ENCODE data around the gene SGTA. TPM values are rescaled to one million over a fixed set of nuclear protein-coding genes. Genes with fewer than 3 reads are reported as not detected.

Gene SGTA
- total and polyA plus RNA-seq, 2 donors = 29.4 to 55.4 TPM

DNA sequence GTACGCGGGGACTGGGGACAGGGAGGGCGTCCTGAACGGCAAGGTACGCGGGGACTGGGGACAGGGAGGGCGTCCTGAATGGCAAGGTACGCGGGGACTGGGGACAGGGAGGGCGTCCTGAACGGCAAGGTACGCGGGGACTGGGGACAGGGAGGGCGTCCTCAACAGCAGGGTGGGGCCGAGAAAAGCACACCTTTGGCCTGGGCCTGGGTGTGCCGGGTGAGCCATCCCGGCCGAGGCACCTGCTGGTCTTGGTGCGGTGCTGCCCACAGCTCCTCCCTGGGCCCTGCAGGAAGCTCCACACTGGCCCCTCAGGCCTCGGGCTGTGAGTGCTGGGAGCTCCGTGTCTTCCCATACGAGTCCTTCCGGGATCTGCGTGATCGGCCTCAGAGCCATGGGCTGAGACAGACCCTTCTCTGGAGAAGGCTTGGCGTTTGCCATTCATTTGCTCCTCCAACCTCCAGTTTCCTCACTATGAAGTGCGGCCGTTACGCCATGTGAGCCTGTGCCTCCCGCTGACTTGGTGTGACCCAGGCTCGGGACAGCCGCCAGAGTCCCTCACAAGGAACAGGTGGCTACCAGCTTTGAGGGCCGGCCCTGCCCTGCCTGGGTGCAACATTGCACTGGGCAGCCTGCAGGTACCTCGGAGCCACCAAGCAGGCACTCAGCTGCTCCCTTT lies 28.8 kb upstream of the SGTA start:
- Histone ChIP-seq H3K36me3 (ENCODE audit: control insufficient read depth in 2 of 2, insufficient read depth in 2 of 2, low read length in 1 of 2) (peaks cover 72 to 83% of the 10 kb centered on the region in 2 donors), H3K4me3 (ENCODE audit: low read length in 2 of 2) (no peak overlapping the region), H3K4me1 (ENCODE audit: control insufficient read depth in 2 of 2, insufficient read depth in 2 of 2, low read length in 2 of 2) (no peaks in the 10 kb centered on the region), H3K27ac (ENCODE audit: low read depth in 1 of 2, low read length in 1 of 2) (no peak overlapping the region), H3K27me3 (ENCODE audit: control insufficient read depth in 2 of 2, insufficient read depth in 1 of 2, low read length in 1 of 2) (no peaks in the 10 kb centered on the region), H3K9me3 (ENCODE audit: control insufficient read depth in 2 of 2, insufficient read depth in 1 of 2, low read length in 1 of 2) (peaks cover 0 to 5% of the 10 kb centered on the region in 2 donors)
- no peak for DNase-seq (ENCODE audit: low read depth in 6 of 9, low spot score in 9 of 9)
- WGBS = 93% methylated on average over 34 of the region's 34 CpGs

DNA sequence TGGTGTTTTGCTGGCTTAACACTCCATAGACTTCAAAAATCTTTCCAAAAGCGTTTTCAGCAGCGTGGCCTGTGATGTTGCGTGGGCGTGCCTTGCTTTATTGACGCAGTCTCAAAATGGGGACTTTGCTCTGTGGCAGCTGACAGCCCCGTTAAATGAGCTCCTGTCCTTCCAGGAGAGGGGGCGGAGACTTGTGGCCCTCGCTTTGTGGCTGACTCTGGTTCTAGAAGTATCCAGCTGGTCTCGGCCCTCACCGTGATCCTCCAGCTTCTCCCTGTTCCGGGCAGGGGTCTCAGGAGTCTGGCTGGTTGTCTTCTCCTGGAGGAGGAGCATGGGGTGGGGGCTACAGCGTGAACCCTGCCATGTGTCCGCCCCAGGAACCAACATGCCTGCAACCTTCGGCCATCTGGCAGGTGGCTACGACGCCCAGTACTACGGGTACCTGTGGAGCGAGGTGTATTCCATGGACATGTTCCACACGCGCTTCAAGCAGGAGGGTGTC lies 28.2 kb upstream of the SGTA start:
- Histone ChIP-seq H3K27me3 (ENCODE audit: control insufficient read depth in 2 of 2, insufficient read depth in 1 of 2, low read length in 1 of 2) (no peaks in the 10 kb centered on the region), H3K36me3 (ENCODE audit: control insufficient read depth in 2 of 2, insufficient read depth in 2 of 2, low read length in 1 of 2) (peaks cover 78 to 89% of the 10 kb centered on the region in 2 donors), H3K27ac (ENCODE audit: low read depth in 1 of 2, low read length in 1 of 2) (no peak overlapping the region), H3K9me3 (ENCODE audit: control insufficient read depth in 2 of 2, insufficient read depth in 1 of 2, low read length in 1 of 2) (peaks cover 0 to 5% of the 10 kb centered on the region in 2 donors), H3K4me3 (ENCODE audit: low read length in 2 of 2) (no peak overlapping the region), H3K4me1 (ENCODE audit: control insufficient read depth in 2 of 2, insufficient read depth in 2 of 2, low read length in 2 of 2) (no peaks in the 10 kb centered on the region)
- WGBS = 98% methylated on average over 20 of the region's 20 CpGs
- DNase-seq (ENCODE audit: low read depth in 6 of 9, low spot score in 9 of 9) = no peak

DNA sequence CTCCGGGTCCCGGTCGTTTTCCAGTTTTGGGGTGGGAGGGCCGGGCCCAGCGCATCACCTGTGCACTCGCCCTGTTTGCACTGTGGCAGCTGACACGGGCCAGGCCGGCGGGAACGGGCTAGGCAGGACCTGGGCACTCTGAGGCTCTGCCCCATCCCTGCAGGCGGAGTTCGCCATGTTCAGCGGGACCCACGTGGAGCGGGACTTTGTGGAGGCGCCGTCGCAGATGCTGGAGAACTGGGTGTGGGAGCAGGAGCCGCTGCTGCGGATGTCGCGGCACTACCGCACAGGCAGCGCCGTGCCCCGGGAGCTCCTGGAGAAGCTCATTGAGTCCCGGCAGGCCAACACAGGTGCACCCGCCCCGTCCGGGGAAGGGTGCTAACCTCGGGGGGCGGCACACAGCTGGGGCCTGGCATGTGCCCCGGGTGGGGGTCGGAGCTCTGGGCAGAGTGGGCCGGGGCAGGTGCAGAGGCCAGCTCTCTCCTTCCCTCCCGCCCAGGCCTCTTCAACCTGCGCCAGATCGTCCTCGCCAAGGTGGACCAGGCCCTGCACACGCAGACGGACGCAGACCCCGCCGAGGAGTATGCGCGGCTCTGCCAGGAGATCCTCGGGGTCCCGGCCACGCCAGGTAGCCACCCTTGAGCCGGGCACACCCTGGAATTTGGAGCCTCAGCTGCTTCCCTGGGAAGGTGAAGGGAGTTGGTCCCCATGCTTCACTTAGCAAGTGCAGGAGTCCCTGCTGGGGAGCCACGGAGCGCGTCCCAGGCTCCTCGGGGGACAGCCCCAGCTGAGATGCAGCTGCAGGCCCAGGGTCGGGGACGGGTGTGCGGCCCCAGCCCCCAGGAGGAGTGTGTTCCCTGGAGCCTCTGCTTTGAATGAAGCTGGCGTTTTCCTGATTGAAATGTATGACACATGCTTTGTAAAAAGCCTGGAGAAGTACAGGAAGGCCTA lies 27.3 kb upstream of the SGTA start:
- no peaks in the 10 kb centered on the region for H3K4me1 ChIP-seq (ENCODE audit: control insufficient read depth in 2 of 2, insufficient read depth in 2 of 2, low read length in 2 of 2)
- DNase-seq (ENCODE audit: low read depth in 6 of 9, low spot score in 9 of 9) = no peak
- peaks cover 0 to 5% of the 10 kb centered on the region in 2 donors for H3K9me3 ChIP-seq (ENCODE audit: control insufficient read depth in 2 of 2, insufficient read depth in 1 of 2, low read length in 1 of 2)
- H3K4me3 ChIP-seq (ENCODE audit: low read length in 2 of 2) = no peak overlapping the region
- no peak overlapping the region for H3K27ac ChIP-seq (ENCODE audit: low read depth in 1 of 2, low read length in 1 of 2)
- H3K27me3 ChIP-seq (ENCODE audit: control insufficient read depth in 2 of 2, insufficient read depth in 1 of 2, low read length in 1 of 2) = no peaks in the 10 kb centered on the region
- H3K36me3 ChIP-seq (ENCODE audit: control insufficient read depth in 2 of 2, insufficient read depth in 2 of 2, low read length in 1 of 2) = peaks cover 83 to 97% of the 10 kb centered on the region in 2 donors
- WGBS = 98% methylated on average over 58 of the region's 58 CpGs

DNA sequence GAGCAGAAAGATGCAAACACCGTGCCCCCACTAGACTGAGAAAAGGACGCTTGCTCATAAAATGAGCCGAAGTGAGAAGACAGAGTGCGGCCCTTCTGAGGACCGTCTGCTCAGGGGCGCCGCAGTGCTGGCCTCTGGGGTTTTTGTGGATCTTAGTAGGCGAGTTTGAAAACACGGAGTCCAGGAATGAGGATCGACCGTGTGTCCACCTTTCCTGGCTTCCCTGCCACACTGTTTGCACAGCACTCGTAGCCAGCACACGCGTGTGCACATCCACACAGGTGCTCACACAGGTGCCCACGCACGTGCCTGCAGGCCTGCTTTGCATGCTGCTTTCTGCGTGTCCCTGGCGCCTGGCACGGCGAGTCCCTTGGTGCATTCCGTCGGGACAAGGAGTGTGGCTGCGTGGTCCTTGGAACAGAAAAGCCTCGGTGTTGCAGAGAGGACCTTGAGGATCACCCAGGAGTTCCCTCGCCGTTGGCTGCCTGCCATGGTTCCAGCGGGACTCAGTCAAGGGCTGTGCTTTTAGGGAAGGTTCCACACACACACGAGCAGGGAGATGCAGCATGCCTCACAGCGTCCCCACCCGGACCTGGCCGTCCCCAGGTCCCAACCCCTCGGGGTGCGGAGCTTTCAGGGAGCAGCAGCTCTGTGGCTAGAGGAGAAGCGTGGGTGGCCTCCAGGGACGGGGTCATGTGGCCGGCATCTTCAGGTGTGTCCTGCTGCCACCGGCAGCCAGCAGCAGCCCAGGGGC lies 26.5 kb upstream of the SGTA start:
- no peak for DNase-seq (ENCODE audit: low read depth in 6 of 9, low spot score in 9 of 9)
- no peaks in the 10 kb centered on the region for H3K4me1 ChIP-seq (ENCODE audit: control insufficient read depth in 2 of 2, insufficient read depth in 2 of 2, low read length in 2 of 2)
- H3K27ac ChIP-seq (ENCODE audit: low read depth in 1 of 2, low read length in 1 of 2) = no peak overlapping the region
- H3K4me3 ChIP-seq (ENCODE audit: low read length in 2 of 2) = no peak overlapping the region
- 97% methylated on average over 37 of the region's 37 CpGs for WGBS
- H3K27me3 ChIP-seq (ENCODE audit: control insufficient read depth in 2 of 2, insufficient read depth in 1 of 2, low read length in 1 of 2) = no peaks in the 10 kb centered on the region
- H3K9me3 ChIP-seq (ENCODE audit: control insufficient read depth in 2 of 2, insufficient read depth in 1 of 2, low read length in 1 of 2) = peaks cover 0 to 5% of the 10 kb centered on the region in 2 donors
- peaks cover 84 to 98% of the 10 kb centered on the region in 2 donors for H3K36me3 ChIP-seq (ENCODE audit: control insufficient read depth in 2 of 2, insufficient read depth in 2 of 2, low read length in 1 of 2)

DNA sequence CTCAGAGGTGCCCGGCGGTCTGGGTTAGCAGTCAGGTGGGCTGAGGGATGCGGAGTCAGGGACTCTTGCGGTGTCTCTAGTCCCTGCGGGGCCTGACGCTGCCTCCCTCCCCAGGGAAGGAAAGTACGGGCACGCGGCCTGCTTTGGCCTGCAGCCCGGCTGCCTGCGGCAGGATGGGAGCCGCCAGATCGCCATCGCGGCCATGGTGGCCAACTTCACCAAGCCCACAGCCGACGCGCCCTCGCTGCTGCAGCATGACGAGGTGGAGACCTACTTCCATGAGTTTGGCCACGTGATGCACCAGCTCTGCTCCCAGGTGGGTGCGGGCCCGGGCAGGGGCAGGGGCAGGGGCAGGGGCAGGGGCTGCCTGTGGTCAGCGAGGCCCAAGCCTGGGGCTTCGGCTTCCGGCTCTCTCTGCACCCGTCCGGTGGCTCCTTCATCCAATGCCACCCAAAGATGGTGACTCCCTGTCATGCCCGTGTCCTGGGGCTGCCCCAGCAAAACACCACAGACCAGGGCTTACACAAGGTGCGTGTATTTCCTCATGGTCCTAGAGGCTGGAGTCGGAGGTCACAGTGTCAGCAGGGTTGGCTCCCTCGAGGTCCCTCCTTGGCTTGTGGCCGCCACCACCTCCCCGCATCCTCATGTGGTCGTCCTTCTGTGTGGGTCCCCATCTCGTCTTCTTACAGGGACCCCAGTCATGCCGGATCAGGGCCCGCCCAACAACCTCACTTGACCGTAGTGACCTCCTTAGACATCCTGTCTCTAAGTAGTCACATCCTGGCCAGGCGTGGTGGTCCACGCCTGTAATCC lies 25.3 kb upstream of the SGTA start:
- Histone ChIP-seq H3K9me3 (ENCODE audit: control insufficient read depth in 2 of 2, insufficient read depth in 1 of 2, low read length in 1 of 2) (peaks cover 0 to 5% of the 10 kb centered on the region in 2 donors), H3K4me1 (ENCODE audit: control insufficient read depth in 2 of 2, insufficient read depth in 2 of 2, low read length in 2 of 2) (no peaks in the 10 kb centered on the region), H3K4me3 (ENCODE audit: low read length in 2 of 2) (no peak overlapping the region), H3K27ac (ENCODE audit: low read depth in 1 of 2, low read length in 1 of 2) (no peak overlapping the region), H3K36me3 (ENCODE audit: control insufficient read depth in 2 of 2, insufficient read depth in 2 of 2, low read length in 1 of 2) (peaks cover 86 to 98% of the 10 kb centered on the region in 2 donors), H3K27me3 (ENCODE audit: control insufficient read depth in 2 of 2, insufficient read depth in 1 of 2, low read length in 1 of 2) (no peaks in the 10 kb centered on the region)
- DNase-seq (ENCODE audit: low read depth in 6 of 9, low spot score in 9 of 9) = no peak
- WGBS = 99% methylated on average over 41 of the region's 41 CpGs

DNA sequence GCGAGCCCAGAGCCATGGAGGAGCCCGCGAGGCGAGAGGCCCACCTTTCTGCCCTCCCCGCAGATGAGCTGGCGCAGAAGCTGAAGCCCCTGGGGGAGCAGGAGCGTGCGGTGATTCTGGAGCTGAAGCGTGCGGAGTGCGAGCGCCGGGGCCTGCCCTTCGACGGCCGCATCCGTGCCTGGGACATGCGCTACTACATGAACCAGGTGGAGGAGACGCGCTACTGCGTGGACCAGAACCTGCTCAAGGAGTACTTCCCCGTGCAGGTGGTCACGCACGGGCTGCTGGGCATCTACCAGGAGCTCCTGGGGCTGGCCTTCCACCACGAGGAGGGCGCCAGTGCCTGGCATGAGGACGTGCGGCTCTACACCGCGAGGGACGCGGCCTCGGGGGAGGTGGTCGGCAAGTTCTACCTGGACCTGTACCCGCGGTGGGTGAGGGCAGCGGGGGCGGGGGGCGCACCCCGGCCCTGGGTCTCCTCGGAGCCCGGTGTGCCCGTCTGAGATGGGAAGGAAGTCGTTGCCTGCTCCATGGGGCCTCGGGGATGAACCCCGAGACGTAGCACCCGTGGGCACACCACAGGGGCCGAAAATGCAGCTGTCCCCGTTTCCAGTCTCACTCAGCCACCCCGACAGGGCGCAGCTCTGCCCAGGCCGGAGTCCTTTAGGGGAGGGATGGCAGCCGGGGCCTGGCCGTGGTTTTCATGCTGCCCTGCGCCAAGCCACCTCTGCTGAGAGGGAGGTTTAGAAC lies 24.5 kb upstream of the SGTA start:
- Histone ChIP-seq H3K4me3 (ENCODE audit: low read length in 2 of 2) (no peak overlapping the region), H3K4me1 (ENCODE audit: control insufficient read depth in 2 of 2, insufficient read depth in 2 of 2, low read length in 2 of 2) (no peaks in the 10 kb centered on the region), H3K27ac (ENCODE audit: low read depth in 1 of 2, low read length in 1 of 2) (no peak overlapping the region), H3K27me3 (ENCODE audit: control insufficient read depth in 2 of 2, insufficient read depth in 1 of 2, low read length in 1 of 2) (no peaks in the 10 kb centered on the region), H3K9me3 (ENCODE audit: control insufficient read depth in 2 of 2, insufficient read depth in 1 of 2, low read length in 1 of 2) (peaks cover 0 to 5% of the 10 kb centered on the region in 2 donors), H3K36me3 (ENCODE audit: control insufficient read depth in 2 of 2, insufficient read depth in 2 of 2, low read length in 1 of 2) (peaks cover 87 to 98% of the 10 kb centered on the region in 2 donors)
- no peak for DNase-seq (ENCODE audit: low read depth in 6 of 9, low spot score in 9 of 9)
- WGBS = 98% methylated on average over 56 of the region's 56 CpGs

DNA sequence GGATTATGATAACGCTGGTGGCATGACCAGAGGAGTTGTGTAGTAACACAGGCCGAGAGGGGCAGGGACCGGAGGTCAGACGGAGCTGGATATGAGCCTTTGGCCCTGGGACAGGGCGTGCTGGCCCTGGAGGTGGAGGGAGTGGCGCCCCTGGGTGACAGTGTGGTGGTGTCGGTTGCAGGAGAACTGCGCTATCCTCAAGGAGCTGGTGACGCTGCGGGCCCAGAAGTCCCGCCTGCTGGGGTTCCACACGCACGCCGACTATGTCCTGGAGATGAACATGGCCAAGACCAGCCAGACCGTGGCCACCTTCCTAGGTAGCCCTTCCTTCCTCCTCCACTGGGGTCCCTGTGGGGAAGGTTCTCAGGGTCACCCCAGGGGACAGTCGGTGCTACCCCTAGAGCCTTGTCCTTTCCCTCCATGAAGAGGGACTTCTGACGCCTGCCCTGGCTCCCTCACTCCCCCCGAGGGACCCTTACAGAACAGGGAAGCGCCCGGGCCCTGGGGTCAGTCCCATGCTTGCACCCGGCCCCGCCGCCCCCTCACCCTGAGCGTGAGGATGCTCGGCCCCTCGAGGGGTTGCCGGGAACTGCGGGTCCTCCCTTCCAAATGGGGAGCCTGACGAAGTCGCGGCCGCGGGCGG lies 23.8 kb upstream of the SGTA start:
- no peak for DNase-seq (ENCODE audit: low read depth in 6 of 9, low spot score in 9 of 9)
- Histone ChIP-seq H3K27me3 (ENCODE audit: control insufficient read depth in 2 of 2, insufficient read depth in 1 of 2, low read length in 1 of 2) (no peaks in the 10 kb centered on the region), H3K9me3 (ENCODE audit: control insufficient read depth in 2 of 2, insufficient read depth in 1 of 2, low read length in 1 of 2) (peaks cover 0 to 5% of the 10 kb centered on the region in 2 donors), H3K4me1 (ENCODE audit: control insufficient read depth in 2 of 2, insufficient read depth in 2 of 2, low read length in 2 of 2) (no peaks in the 10 kb centered on the region), H3K36me3 (ENCODE audit: control insufficient read depth in 2 of 2, insufficient read depth in 2 of 2, low read length in 1 of 2) (peaks cover 90 to 98% of the 10 kb centered on the region in 2 donors), H3K27ac (ENCODE audit: low read depth in 1 of 2, low read length in 1 of 2) (no peak overlapping the region), H3K4me3 (ENCODE audit: low read length in 2 of 2) (no peak overlapping the region)
- 97% methylated on average over 34 of the region's 34 CpGs for WGBS

All from thymus (tissue), 11 donors.